DOHH2 (cell line): ENCODE measurements around the gene DCST2.

ENCODE experiments used
- H3F3A ChIP-seq: fragments of 200-600 bp; sonication (generic), shearing (Covaris generic); 2 replicates; pipeline ENCODE4 v1.6.0; 2016; ENCODE audit warnings: antibody characterized with exemption, mild to moderate bottlenecking; ENCODE audit not compliant: control insufficient read depth, insufficient read depth
- H3K27ac ChIP-seq: fragments of 200-600 bp; sonication (generic); 2 replicates; pipeline ENCODE4 v1.5.1; 2014; ENCODE audit warnings: low read depth, mild to moderate bottlenecking, low read length, moderate library complexity
- H3K27me3 ChIP-seq: fragments of 200-600 bp; sonication (generic); 2 replicates; pipeline ENCODE4 v1.6.1; 2014; ENCODE audit warnings: mild to moderate bottlenecking, low read length, mixed read lengths; ENCODE audit not compliant: control insufficient read depth
- H3K36me3 ChIP-seq: fragments of 200-600 bp; sonication (generic); 2 replicates; pipeline ENCODE4 v1.6.1; 2014; ENCODE audit warnings: mild to moderate bottlenecking, low read length, moderate library complexity, mixed read lengths; ENCODE audit not compliant: control insufficient read depth
- H3K4me1 ChIP-seq: fragments of 200-600 bp; sonication (generic); 2 replicates; pipeline ENCODE4 v1.6.1; 2014; ENCODE audit warnings: mild to moderate bottlenecking, low read length, mixed read lengths; ENCODE audit not compliant: control insufficient read depth
- H3K4me2 ChIP-seq: fragments of 200-600 bp; sonication (generic); 2 replicates; pipeline ENCODE4 v1.6.0; 2014; ENCODE audit warnings: mild to moderate bottlenecking, low read length, moderate library complexity
- H3K4me3 ChIP-seq: fragments of 200-600 bp; sonication (generic); 2 replicates; pipeline ENCODE4 v1.5.1; 2014; ENCODE audit warnings: mild to moderate bottlenecking, low read length, mixed read lengths
- H3K79me2 ChIP-seq: fragments of 200-600 bp; sonication (generic); 2 replicates; pipeline ENCODE4 v1.6.1; 2014; ENCODE audit warnings: mild to moderate bottlenecking, low read length, mixed read lengths; ENCODE audit not compliant: control insufficient read depth
- H3K9me2 ChIP-seq: fragments of 200-600 bp; sonication (generic); replicated peaks from 2 replicates; pipeline ENCODE4 v1.6.1; 2014; ENCODE audit warnings: mild to moderate bottlenecking, low read length, mixed read lengths; ENCODE audit not compliant: control insufficient read depth
- H3K9me3 ChIP-seq: fragments of 200-600 bp; sonication (generic); 2 replicates; pipeline ENCODE4 v1.6.1; 2014; ENCODE audit warnings: antibody characterized with exemption, low read length, mixed read lengths; ENCODE audit not compliant: control insufficient read depth, insufficient read depth
- H4K20me1 ChIP-seq: fragments of 200-600 bp; sonication (generic); 2 replicates; pipeline ENCODE4 v1.6.0; 2014; ENCODE audit warnings: low read depth, mild to moderate bottlenecking, antibody characterized with exemption, low read length, moderate library complexity; ENCODE audit not compliant: control insufficient read depth, insufficient read depth
- CTCF ChIP-seq: fragments of 200-600 bp; sonication (generic); IDR thresholded peaks from one replicate; pipeline ENCODE4 v1.5.1; 2014; ENCODE audit warnings: antibody characterized with exemption, mild to moderate bottlenecking, low read depth, low read length; ENCODE audit not compliant: poor library complexity, severe bottlenecking
- EZH2phosphoT487 ChIP-seq: fragments of 200-600 bp; sonication (generic); IDR thresholded peaks from 2 replicates; pipeline ENCODE4 v1.6.1; 2017; ENCODE audit warnings: borderline replicate concordance, mild to moderate bottlenecking, antibody characterized with exemption, low read length, moderate library complexity, mixed read lengths

The DCST2 gene

GRCh38 chr1:155081472-155082300 is 48.1 kb upstream of the DCST2 start:
- Histone ChIP-seq H3K4me2 (peak overlapping the region; percentile 76), H3K4me1 (peaks cover 82% of the 10 kb centered on the region), H3K27me3 (peaks cover 61% of the 10 kb centered on the region), H3K9me2 (no peaks in the 10 kb centered on the region), H3K36me3 (no peaks in the 10 kb centered on the region), H3F3A (peaks cover 15% of the 10 kb centered on the region), H3K27ac (no peak overlapping the region), H3K4me3 (peak overlapping the region; percentile 59), H4K20me1 (no peaks in the 10 kb centered on the region), H3K9me3 (no peaks in the 10 kb centered on the region), H3K79me2 (no peaks in the 10 kb centered on the region)
- TF ChIP-seq CTCF (no peak), EZH2phosphoT487 (peak; percentile 96)

GRCh38 chr1:155080312-155081228 is 47.0 kb upstream of the DCST2 start:
- Histone ChIP-seq H3K27ac (no peak overlapping the region), H3K4me1 (peaks cover 78% of the 10 kb centered on the region)

More at GRCh38 chr1:155080312-155081228, 47.0 kb upstream of the DCST2 start:
- peaks cover 61% of the 10 kb centered on the region for H3K27me3 ChIP-seq
- no peaks in the 10 kb centered on the region for H3K79me2 ChIP-seq
- peaks cover 13% of the 10 kb centered on the region for H3F3A ChIP-seq
- H3K36me3 ChIP-seq: no peaks in the 10 kb centered on the region
- H3K9me2 ChIP-seq: no peaks in the 10 kb centered on the region
- no peak for TF ChIP-seq EZH2phosphoT487
- TF ChIP-seq CTCF: no peak
- peak overlapping the region; percentile 59 for H3K4me3 ChIP-seq
- H3K9me3 ChIP-seq: no peaks in the 10 kb centered on the region
- H3K4me2 ChIP-seq: peak overlapping the region; percentile 76
- no peaks in the 10 kb centered on the region for H4K20me1 ChIP-seq
